ENCODE measurements around the gene OLFML2B. TPM values are rescaled to one million over a fixed set of nuclear protein-coding genes. Genes with fewer than 3 reads are reported as not detected.

The OLFML2B gene
- total and polyA plus RNA-seq, 2 of the 13 experiments (the other 11 are each of a cell fraction or from before 2014, with no cell fraction given), result not detected

DNA sequence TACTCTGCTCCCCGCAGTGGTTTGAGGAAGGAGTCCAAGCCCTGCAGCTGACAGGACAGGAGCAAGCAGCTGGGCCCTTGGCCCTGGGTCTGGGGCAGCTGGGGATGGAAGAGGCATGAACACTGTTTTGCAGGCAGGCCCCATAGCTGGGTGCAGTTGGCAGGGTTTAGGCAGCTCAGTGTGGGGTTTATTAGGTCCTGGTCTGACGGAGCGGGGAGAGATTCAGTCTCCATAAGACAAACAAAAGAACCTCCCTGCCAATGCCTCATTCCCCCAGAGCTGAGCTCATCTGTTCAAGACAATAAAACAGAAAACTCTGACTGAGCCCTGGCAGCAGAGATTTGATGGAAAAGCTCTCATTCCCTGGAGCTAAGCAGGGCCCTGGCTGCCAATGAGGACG is 37.3 kb downstream of the OLFML2B start (continued):
- TF ChIP-seq, protein P1, sequence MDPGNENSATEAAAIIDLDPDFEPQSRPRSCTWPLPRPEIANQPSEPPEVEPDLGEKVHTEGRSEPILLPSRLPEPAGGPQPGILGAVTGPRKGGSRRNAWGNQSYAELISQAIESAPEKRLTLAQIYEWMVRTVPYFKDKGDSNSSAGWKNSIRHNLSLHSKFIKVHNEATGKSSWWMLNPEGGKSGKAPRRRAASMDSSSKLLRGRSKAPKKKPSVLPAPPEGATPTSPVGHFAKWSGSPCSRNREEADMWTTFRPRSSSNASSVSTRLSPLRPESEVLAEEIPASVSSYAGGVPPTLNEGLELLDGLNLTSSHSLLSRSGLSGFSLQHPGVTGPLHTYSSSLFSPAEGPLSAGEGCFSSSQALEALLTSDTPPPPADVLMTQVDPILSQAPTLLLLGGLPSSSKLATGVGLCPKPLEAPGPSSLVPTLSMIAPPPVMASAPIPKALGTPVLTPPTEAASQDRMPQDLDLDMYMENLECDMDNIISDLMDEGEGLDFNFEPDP (CRISPR knock-in tag; conservative IDR thresholded peaks at IDR 0.05), result no peak
- TF ChIP-seq PHF20 (CRISPR knock-in tag; IDR thresholded peaks at IDR 0.05) (no peak), FLYWCH1 (CRISPR knock-in tag; IDR thresholded peaks at IDR 0.05) (no peak), TRIM24 (CRISPR knock-in tag; IDR thresholded peaks at IDR 0.05) (no peak), ZFP36L1 (CRISPR knock-in tag; IDR thresholded peaks at IDR 0.05) (no peak), BCL6 (CRISPR knock-in tag; IDR thresholded peaks at IDR 0.05) (no peak)
- TF ChIP-seq, protein P2, sequence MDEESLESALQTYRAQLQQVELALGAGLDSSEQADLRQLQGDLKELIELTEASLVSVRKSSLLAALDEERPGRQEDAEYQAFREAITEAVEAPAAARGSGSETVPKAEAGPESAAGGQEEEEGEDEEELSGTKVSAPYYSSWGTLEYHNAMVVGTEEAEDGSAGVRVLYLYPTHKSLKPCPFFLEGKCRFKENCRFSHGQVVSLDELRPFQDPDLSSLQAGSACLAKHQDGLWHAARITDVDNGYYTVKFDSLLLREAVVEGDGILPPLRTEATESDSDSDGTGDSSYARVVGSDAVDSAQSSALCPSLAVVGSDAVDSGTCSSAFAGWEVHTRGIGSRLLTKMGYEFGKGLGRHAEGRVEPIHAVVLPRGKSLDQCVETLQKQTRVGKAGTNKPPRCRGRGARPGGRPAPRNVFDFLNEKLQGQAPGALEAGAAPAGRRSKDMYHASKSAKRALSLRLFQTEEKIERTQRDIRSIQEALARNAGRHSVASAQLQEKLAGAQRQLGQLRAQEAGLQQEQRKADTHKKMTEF (CRISPR knock-in tag; IDR thresholded peaks at IDR 0.05), result no peak
- TF ChIP-seq, protein P3, sequence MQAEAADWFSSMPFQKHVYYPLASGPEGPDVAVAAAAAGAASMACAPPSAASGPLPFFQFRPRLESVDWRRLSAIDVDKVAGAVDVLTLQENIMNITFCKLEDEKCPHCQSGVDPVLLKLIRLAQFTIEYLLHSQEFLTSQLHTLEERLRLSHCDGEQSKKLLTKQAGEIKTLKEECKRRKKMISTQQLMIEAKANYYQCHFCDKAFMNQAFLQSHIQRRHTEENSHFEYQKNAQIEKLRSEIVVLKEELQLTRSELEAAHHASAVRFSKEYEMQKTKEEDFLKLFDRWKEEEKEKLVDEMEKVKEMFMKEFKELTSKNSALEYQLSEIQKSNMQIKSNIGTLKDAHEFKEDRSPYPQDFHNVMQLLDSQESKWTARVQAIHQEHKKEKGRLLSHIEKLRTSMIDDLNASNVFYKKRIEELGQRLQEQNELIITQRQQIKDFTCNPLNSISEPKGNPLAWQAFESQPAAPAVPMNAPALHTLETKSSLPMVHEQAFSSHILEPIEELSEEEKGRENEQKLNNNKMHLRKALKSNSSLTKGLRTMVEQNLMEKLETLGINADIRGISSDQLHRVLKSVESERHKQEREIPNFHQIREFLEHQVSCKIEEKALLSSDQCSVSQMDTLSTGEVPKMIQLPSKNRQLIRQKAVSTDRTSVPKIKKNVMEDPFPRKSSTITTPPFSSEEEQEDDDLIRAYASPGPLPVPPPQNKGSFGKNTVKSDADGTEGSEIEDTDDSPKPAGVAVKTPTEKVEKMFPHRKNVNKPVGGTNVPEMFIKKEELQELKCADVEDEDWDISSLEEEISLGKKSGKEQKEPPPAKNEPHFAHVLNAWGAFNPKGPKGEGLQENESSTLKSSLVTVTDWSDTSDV (CRISPR knock-in tag; IDR thresholded peaks at IDR 0.05), result no peak
- TF ChIP-seq, protein P4, sequence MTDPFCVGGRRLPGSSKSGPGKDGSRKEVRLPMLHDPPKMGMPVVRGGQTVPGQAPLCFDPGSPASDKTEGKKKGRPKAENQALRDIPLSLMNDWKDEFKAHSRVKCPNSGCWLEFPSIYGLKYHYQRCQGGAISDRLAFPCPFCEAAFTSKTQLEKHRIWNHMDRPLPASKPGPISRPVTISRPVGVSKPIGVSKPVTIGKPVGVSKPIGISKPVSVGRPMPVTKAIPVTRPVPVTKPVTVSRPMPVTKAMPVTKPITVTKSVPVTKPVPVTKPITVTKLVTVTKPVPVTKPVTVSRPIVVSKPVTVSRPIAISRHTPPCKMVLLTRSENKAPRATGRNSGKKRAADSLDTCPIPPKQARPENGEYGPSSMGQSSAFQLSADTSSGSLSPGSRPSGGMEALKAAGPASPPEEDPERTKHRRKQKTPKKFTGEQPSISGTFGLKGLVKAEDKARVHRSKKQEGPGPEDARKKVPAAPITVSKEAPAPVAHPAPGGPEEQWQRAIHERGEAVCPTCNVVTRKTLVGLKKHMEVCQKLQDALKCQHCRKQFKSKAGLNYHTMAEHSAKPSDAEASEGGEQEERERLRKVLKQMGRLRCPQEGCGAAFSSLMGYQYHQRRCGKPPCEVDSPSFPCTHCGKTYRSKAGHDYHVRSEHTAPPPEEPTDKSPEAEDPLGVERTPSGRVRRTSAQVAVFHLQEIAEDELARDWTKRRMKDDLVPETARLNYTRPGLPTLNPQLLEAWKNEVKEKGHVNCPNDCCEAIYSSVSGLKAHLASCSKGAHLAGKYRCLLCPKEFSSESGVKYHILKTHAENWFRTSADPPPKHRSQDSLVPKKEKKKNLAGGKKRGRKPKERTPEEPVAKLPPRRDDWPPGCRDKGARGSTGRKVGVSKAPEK (CRISPR knock-in tag; IDR thresholded peaks at IDR 0.05; ENCODE audit: borderline replicate concordance), result no peak
